ENCODE data around the gene ZZZ3. TPM values are rescaled to one million over a fixed set of nuclear protein-coding genes. Genes with fewer than 3 reads are reported as not detected.
A peak's percentile ranks its signal among the peaks of the same experiment; 100 is the strongest.

The ZZZ3 gene
- total and polyA plus RNA-seq, 2 of the 13 experiments (the other 11 are each of a cell fraction or from before 2014, with no cell fraction given): 18.1 to 50.2 TPM

DNA sequence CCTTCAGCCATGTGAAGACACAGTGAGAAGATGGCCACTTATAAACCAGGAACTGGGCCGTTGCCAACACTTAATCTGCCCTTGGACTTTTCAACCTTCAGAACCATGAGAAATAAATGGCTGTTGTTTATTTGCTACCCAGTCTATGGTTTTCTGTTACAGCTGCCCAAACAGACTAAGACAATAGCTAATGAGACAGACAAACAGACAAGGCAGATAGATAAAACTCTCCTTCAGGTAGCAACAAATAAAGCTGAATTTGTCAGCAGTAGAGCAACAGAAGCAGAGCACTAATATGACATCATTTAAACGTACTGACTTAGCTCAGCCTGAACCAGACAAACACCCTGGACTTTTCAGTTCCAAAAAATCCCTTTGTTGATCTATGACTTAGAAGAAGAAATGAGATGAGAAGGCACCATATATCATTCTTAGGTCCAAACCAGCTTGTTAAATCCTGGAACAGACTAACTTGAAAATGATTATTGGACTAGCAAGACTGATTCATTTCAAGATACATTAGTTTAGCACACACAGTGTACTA is 27.0 kb downstream of the ZZZ3 start (continued):
- TF ChIP-seq, protein P1, sequence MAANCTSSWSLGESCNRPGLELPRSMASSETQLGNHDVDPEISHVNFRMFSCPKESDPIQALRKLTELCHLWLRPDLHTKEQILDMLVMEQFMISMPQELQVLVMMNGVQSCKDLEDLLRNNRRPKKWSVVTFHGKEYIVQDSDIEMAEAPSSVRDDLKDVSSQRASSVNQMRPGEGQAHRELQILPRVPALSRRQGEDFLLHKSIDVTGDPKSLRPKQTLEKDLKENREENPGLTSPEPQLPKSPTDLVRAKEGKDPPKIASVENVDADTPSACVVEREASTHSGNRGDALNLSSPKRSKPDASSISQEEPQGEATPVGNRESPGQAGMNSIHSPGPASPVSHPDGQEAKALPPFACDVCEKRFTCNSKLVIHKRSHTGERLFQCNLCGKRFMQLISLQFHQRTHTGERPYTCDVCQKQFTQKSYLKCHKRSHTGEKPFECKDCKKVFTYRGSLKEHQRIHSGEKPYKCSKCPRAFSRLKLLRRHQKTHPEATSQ (CRISPR knock-in tag; IDR thresholded peaks at IDR 0.05; ENCODE audit: borderline replicate concordance): no peak
- TF ChIP-seq ZNF326 (CRISPR knock-in tag; IDR thresholded peaks at IDR 0.05; ENCODE audit: borderline replicate concordance) (no peak), ZFAT (CRISPR knock-in tag; conservative IDR thresholded peaks at IDR 0.05) (no peak), FOXA3 (CRISPR knock-in tag; IDR thresholded peaks at IDR 0.05) (peak; percentile 42; the same call in 1 of the 2 replicates), ZFYVE20 (CRISPR knock-in tag; IDR thresholded peaks at IDR 0.05; ENCODE audit: borderline replicate concordance, low read depth) (no peak), ZBTB7B (CRISPR knock-in tag; IDR thresholded peaks at IDR 0.05) (no peak), KMT2B (CRISPR knock-in tag; IDR thresholded peaks at IDR 0.05) (no peak), MAZ (IDR thresholded peaks at IDR 0.05; ENCODE audit: borderline replicate concordance, low read depth, low read length) (no peak), MAZ (CRISPR knock-in tag; IDR thresholded peaks at IDR 0.05; ENCODE audit: low read depth) (no peak), ZNF331 (CRISPR knock-in tag; IDR thresholded peaks at IDR 0.05) (peak; percentile 79; the same call in 1 of the 2 replicates), RXRB (CRISPR knock-in tag; IDR thresholded peaks at IDR 0.05; ENCODE audit: borderline replicate concordance) (no peak), ZNF160 (CRISPR knock-in tag; IDR thresholded peaks at IDR 0.05) (no peak), ZNF768 (CRISPR knock-in tag; IDR thresholded peaks at IDR 0.05) (no peak), ZNF264 (CRISPR knock-in tag; IDR thresholded peaks at IDR 0.05) (no peak), ZNF878 (CRISPR knock-in tag; IDR thresholded peaks at IDR 0.05) (no peak), ZNF143 (CRISPR knock-in tag; IDR thresholded peaks at IDR 0.05) (no peak), PCBP1 (IDR thresholded peaks at IDR 0.05; ENCODE audit: borderline replicate concordance, low read depth, low read length) (no peak), HOXA9 (CRISPR knock-in tag; IDR thresholded peaks at IDR 0.05; ENCODE audit: borderline replicate concordance) (no peak), ATF7-NPFF (CRISPR knock-in tag; IDR thresholded peaks at IDR 0.05; ENCODE audit: low read depth) (no peak), ZNF747 (CRISPR knock-in tag; IDR thresholded peaks at IDR 0.05; ENCODE audit: borderline replicate concordance) (no peak), ASH2L (IDR thresholded peaks at IDR 0.05; ENCODE audit: insufficient read length, low read depth, low read length) (no peak), SOX6 (IDR thresholded peaks at IDR 0.05) (no peak), SOX6 (CRISPR knock-in tag; IDR thresholded peaks at IDR 0.05) (peak; percentile 92)
- TF ChIP-seq, protein P2, sequence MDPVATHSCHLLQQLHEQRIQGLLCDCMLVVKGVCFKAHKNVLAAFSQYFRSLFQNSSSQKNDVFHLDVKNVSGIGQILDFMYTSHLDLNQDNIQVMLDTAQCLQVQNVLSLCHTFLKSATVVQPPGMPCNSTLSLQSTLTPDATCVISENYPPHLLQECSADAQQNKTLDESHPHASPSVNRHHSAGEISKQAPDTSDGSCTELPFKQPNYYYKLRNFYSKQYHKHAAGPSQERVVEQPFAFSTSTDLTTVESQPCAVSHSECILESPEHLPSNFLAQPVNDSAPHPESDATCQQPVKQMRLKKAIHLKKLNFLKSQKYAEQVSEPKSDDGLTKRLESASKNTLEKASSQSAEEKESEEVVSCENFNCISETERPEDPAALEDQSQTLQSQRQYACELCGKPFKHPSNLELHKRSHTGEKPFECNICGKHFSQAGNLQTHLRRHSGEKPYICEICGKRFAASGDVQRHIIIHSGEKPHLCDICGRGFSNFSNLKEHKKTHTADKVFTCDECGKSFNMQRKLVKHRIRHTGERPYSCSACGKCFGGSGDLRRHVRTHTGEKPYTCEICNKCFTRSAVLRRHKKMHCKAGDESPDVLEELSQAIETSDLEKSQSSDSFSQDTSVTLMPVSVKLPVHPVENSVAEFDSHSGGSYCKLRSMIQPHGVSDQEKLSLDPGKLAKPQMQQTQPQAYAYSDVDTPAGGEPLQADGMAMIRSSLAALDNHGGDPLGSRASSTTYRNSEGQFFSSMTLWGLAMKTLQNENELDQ (CRISPR knock-in tag; IDR thresholded peaks at IDR 0.05; ENCODE audit: borderline replicate concordance): no peak
- TF ChIP-seq, protein P3, sequence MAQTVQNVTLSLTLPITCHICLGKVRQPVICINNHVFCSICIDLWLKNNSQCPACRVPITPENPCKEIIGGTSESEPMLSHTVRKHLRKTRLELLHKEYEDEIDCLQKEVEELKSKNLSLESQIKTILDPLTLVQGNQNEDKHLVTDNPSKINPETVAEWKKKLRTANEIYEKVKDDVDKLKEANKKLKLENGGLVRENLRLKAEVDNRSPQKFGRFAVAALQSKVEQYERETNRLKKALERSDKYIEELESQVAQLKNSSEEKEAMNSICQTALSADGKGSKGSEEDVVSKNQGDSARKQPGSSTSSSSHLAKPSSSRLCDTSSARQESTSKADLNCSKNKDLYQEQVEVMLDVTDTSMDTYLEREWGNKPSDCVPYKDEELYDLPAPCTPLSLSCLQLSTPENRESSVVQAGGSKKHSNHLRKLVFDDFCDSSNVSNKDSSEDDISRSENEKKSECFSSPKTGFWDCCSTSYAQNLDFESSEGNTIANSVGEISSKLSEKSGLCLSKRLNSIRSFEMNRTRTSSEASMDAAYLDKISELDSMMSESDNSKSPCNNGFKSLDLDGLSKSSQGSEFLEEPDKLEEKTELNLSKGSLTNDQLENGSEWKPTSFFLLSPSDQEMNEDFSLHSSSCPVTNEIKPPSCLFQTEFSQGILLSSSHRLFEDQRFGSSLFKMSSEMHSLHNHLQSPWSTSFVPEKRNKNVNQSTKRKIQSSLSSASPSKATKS (CRISPR knock-in tag; IDR thresholded peaks at IDR 0.05): no peak

All from HepG2 (cell line).